OCI-LY3 (cell line): ENCODE data around the gene PPARG.

Experiments used
- H2AFZ ChIP-seq: fragments of 200-600, 300-600 bp; shearing (Covaris generic); 2 replicates; pipeline ENCODE4 v1.6.0; 2014; ENCODE audit warnings: antibody characterized with exemption, low read depth, low read length
- H3K27ac ChIP-seq: fragments of 200-600, 300-600 bp; sonication (generic); 2 replicates; pipeline ENCODE4 v1.5.1; 2014; ENCODE audit warnings: mild to moderate bottlenecking, low read length, moderate library complexity, mixed read lengths
- H3K27me3 ChIP-seq: fragments of 200-600, 300-600 bp; sonication (generic); 2 replicates; pipeline ENCODE4 v1.6.1; 2014; ENCODE audit warnings: low read depth, low read length, mixed read lengths
- H3K36me3 ChIP-seq: fragments of 200-600, 300-600 bp; sonication (generic); replicated peaks from 2 replicates; pipeline ENCODE3; 2014; ENCODE audit warnings: low read depth, low read length, mixed read lengths
- H3K4me1 ChIP-seq: fragments of 300-600, 200-600 bp; sonication (generic); 2 replicates; pipeline ENCODE4 v1.6.1; 2014; ENCODE audit warnings: low read length, mixed read lengths
- H3K4me2 ChIP-seq: fragments of 200-600, 300-600 bp; sonication (generic); 2 replicates; pipeline ENCODE4 v1.6.1; 2014; ENCODE audit warnings: low read length, mixed read lengths
- H3K4me3 ChIP-seq: fragments of 300-600, 200-600 bp; sonication (generic); 2 replicates; pipeline ENCODE4 v1.5.1; 2014; ENCODE audit warnings: antibody characterized with exemption, mild to moderate bottlenecking, low read length, moderate library complexity
- H3K79me2 ChIP-seq: fragments of 300-600, 200-600 bp; shearing (Covaris generic); 2 replicates; pipeline ENCODE4 v1.6.1; 2014; ENCODE audit warnings: mild to moderate bottlenecking, low read length, mixed read lengths
- H3K9ac ChIP-seq: fragments of 300-600, 200-600 bp; shearing (Covaris generic); 2 replicates; pipeline ENCODE4 v1.6.0; 2014; ENCODE audit warnings: mild to moderate bottlenecking, low read length, moderate library complexity
- H3K9me3 ChIP-seq: fragments of 200-600, 300-600 bp; shearing (Covaris generic); 2 replicates; pipeline ENCODE4 v1.6.1; 2014; ENCODE audit warnings: low read length, mixed read lengths; ENCODE audit not compliant: insufficient read depth
- H4K20me1 ChIP-seq: fragments of 200-600, 300-600 bp; sonication (generic); 2 replicates; pipeline ENCODE4 v1.6.1; 2016; ENCODE audit warnings: low read length, mixed read lengths; ENCODE audit not compliant: insufficient read depth
- CTCF ChIP-seq: fragments of 200-600, 300-600 bp; sonication (generic); IDR thresholded peaks from 2 replicates; pipeline ENCODE4 v1.5.1; 2014; ENCODE audit warnings: antibody characterized with exemption, low read length, low read depth
- EZH2phosphoT487 ChIP-seq: fragments of 200-600 bp; shearing (Covaris generic); IDR thresholded peaks from 2 replicates; pipeline ENCODE4 v1.6.1; 2018; ENCODE audit warnings: antibody characterized with exemption, mixed run types, low read depth

The PPARG gene

GRCh38 chr3:12442654-12443501 is 154.0 kb downstream of the PPARG start:
- Histone ChIP-seq H3K9ac (no peak overlapping the region), H2AFZ (no peak overlapping the region), H3K27me3 (peaks cover 27% of the 10 kb centered on the region), H3K4me1 (no peaks in the 10 kb centered on the region), H4K20me1 (no peaks in the 10 kb centered on the region), H3K27ac (no peak overlapping the region), H3K36me3 (no peaks in the 10 kb centered on the region), H3K4me2 (no peak overlapping the region), H3K9me3 (no peaks in the 10 kb centered on the region), H3K4me3 (no peak overlapping the region), H3K79me2 (no peaks in the 10 kb centered on the region)
- TF ChIP-seq CTCF (no peak), EZH2phosphoT487 (no peak)

GRCh38 chr3:12443781-12444522 is 155.1 kb downstream of the PPARG start:
- H3K36me3 ChIP-seq, result no peaks in the 10 kb centered on the region
- H2AFZ ChIP-seq, result no peak overlapping the region
- H3K9ac ChIP-seq, result no peak overlapping the region
- H3K79me2 ChIP-seq, result no peaks in the 10 kb centered on the region
- no peaks in the 10 kb centered on the region for H3K9me3 ChIP-seq
- no peak overlapping the region for H3K27ac ChIP-seq
- peaks cover 27% of the 10 kb centered on the region for H3K27me3 ChIP-seq
- H3K4me2 ChIP-seq, result no peak overlapping the region
- H3K4me1 ChIP-seq, result no peaks in the 10 kb centered on the region
- H4K20me1 ChIP-seq, result no peaks in the 10 kb centered on the region
- TF ChIP-seq EZH2phosphoT487, result no peak
- no peak for TF ChIP-seq CTCF
- no peak overlapping the region for H3K4me3 ChIP-seq

- no peak overlapping the region for H3K9ac ChIP-seq
- peaks cover 27% of the 10 kb centered on the region for H3K27me3 ChIP-seq
- H3K36me3 ChIP-seq, result no peaks in the 10 kb centered on the region
- no peaks in the 10 kb centered on the region for H3K4me1 ChIP-seq
- no peaks in the 10 kb centered on the region for H4K20me1 ChIP-seq
- H3K79me2 ChIP-seq, result no peaks in the 10 kb centered on the region
- H3K4me3 ChIP-seq, result no peak overlapping the region
- no peak overlapping the region for H2AFZ ChIP-seq
- H3K4me2 ChIP-seq, result no peak overlapping the region
- H3K9me3 ChIP-seq, result no peaks in the 10 kb centered on the region
- no peak for TF ChIP-seq EZH2phosphoT487
- TF ChIP-seq CTCF, result no peak
- H3K27ac ChIP-seq, result no peak overlapping the region
Observed at GRCh38 chr3:12444582-12445471, 156.0 kb downstream of the PPARG start.
